IMR-90 (cell line): ENCODE measurements around the gene KIAA0232. TPM values are rescaled to one million over a fixed set of nuclear protein-coding genes. Genes with fewer than 3 reads are reported as not detected.

Experiments used
- ATAC-seq: fragments of 200-7000 bp; cut with Tn5 transposase; 2 replicates; pipeline ENCODE4 v1.9.1; 2020; ENCODE audit warnings: low read depth, mild to moderate bottlenecking, moderate library complexity
- BruUV-seq: library from RNA; stranded (reverse); fragments of 400-500 nt; replicated peaks from 2 replicates; lab custom pipeline; 2021; lab: Mats Ljungman, UMichigan
- CTCF ChIA-PET: fragments of 300-600 bp; formaldehyde crosslinking; extraction: SDS; loops from one replicate; lab custom pipeline; 2021; ENCODE audit warnings: antibody characterized with exemption; lab: Yijun Ruan, JAX
- POLR2A ChIA-PET: fragments of 300-600 bp; sonication (Branson Sonifier 250); formaldehyde crosslinking; loops from one replicate; lab custom pipeline; 2022; ENCODE audit warnings: antibody characterized with exemption; ENCODE audit not compliant: unreplicated experiment; lab: Charles Lee
- DNase-seq: peaks from one replicate; pipeline ENCODE4 v3.0.0; 2013
- H2AFZ ChIP-seq: replicated peaks from 2 replicates; pipeline ENCODE3; 2013; ENCODE audit warnings: low read length, mild to moderate bottlenecking; ENCODE audit not compliant: poor library complexity
- H2AK5ac ChIP-seq: 2 replicates; pipeline ENCODE4 v1.6.1; 2013; ENCODE audit warnings: low read depth, low read length, inconsistent platforms
- H2AK9ac ChIP-seq: replicated peaks from 2 replicates; pipeline ENCODE3; 2013; ENCODE audit warnings: mild to moderate bottlenecking, low read depth, low read length, moderate library complexity; ENCODE audit not compliant: poor library complexity
- H2BK120ac ChIP-seq: 2 replicates; pipeline ENCODE4 v1.6.1; 2013; ENCODE audit warnings: low read depth, low read length, inconsistent platforms
- H2BK15ac ChIP-seq: 3 replicates; pipeline ENCODE4 v1.6.1; 2013; ENCODE audit warnings: low read depth, low read length, inconsistent platforms
- H2BK20ac ChIP-seq: 2 replicates; pipeline ENCODE4 v1.6.1; 2013; ENCODE audit warnings: low read depth, mild to moderate bottlenecking, inconsistent platforms, low read length, moderate library complexity
- H2BK5ac ChIP-seq: 2 replicates; pipeline ENCODE4 v1.6.1; 2013; ENCODE audit warnings: mild to moderate bottlenecking, low read depth, low read length, inconsistent platforms; ENCODE audit not compliant: poor library complexity, severe bottlenecking
- H3K14ac ChIP-seq: replicated peaks from 2 replicates; pipeline ENCODE4 v1.6.1; 2013; ENCODE audit warnings: low read depth, low read length, inconsistent platforms
- H3K18ac ChIP-seq: 2 replicates; pipeline ENCODE4 v1.6.1; 2013; ENCODE audit warnings: low read depth, low read length, control low read depth
- H3K23ac ChIP-seq: 2 replicates; pipeline ENCODE4 v1.6.1; 2013; ENCODE audit warnings: low read depth, low read length, inconsistent platforms
- H3K27ac ChIP-seq: 2 replicates; pipeline ENCODE4 v1.5.1; 2013; ENCODE audit warnings: mild to moderate bottlenecking, control low read depth, low read length; ENCODE audit not compliant: insufficient read depth
- H3K27me3 ChIP-seq: 2 replicates; pipeline ENCODE4 v1.6.1; 2013; ENCODE audit warnings: low read length; ENCODE audit not compliant: control insufficient read depth, insufficient read depth
- H3K36me3 ChIP-seq: 2 replicates; pipeline ENCODE4 v1.6.1; 2013; ENCODE audit warnings: low read length, mixed read lengths; ENCODE audit not compliant: control insufficient read depth, insufficient read depth
- H3K4ac ChIP-seq: 2 replicates; pipeline ENCODE4 v1.6.1; 2013; ENCODE audit warnings: low read depth, low read length, inconsistent platforms
- H3K4me1 ChIP-seq: 2 replicates; pipeline ENCODE4 v1.6.1; 2013; ENCODE audit warnings: low read length, mixed read lengths; ENCODE audit not compliant: control insufficient read depth, insufficient read depth
- H3K4me2 ChIP-seq: 2 replicates; pipeline ENCODE4 v1.6.1; 2013; ENCODE audit warnings: low read depth, mild to moderate bottlenecking, control low read depth, low read length, moderate library complexity
- H3K4me3 ChIP-seq: 2 replicates; pipeline ENCODE4 v1.5.1; 2013; ENCODE audit warnings: low read depth, mild to moderate bottlenecking, control low read depth, low read length, moderate library complexity; ENCODE audit not compliant: insufficient read depth
- H3K56ac ChIP-seq: 2 replicates; pipeline ENCODE4 v1.6.1; 2013; ENCODE audit warnings: low read length, inconsistent platforms; ENCODE audit not compliant: insufficient read depth; ENCODE audit errors: extremely low read depth
- H3K79me1 ChIP-seq, 2 experiments: 2 replicates each; pipeline ENCODE4 v1.6.1; 2013; ENCODE audit warnings: low read length in 2 of 2, inconsistent platforms in 1 of 2, low read depth in 1 of 2
- H3K9ac ChIP-seq: 2 replicates; pipeline ENCODE4 v1.6.1; 2013; ENCODE audit warnings: low read depth, low read length, control low read depth
- H3K9me1 ChIP-seq: 2 replicates; pipeline ENCODE4 v1.6.1; 2013; ENCODE audit warnings: low read length, inconsistent platforms; ENCODE audit not compliant: insufficient read depth
- H3K9me3 ChIP-seq: 2 replicates; pipeline ENCODE4 v1.6.1; 2013; ENCODE audit warnings: low read length; ENCODE audit not compliant: control insufficient read depth, insufficient read depth
- H4K20me1 ChIP-seq: 2 replicates; pipeline ENCODE4 v1.6.1; 2013; ENCODE audit warnings: low read length, inconsistent platforms; ENCODE audit not compliant: insufficient read depth
- H4K5ac ChIP-seq: 2 replicates; pipeline ENCODE4 v1.6.1; 2013; ENCODE audit warnings: mild to moderate bottlenecking, low read depth, low read length, control low read depth
- H4K8ac ChIP-seq, 2 experiments: 2 replicates each; pipeline ENCODE4 v1.6.1; 2013; ENCODE audit warnings: low read depth in 2 of 2, low read length in 2 of 2, control low read depth in 1 of 2, inconsistent platforms in 1 of 2
- H4K91ac ChIP-seq: 2 replicates; pipeline ENCODE4 v1.6.1; 2013; ENCODE audit warnings: low read depth, low read length, inconsistent platforms; ENCODE audit not compliant: insufficient read depth
- BHLHE40 ChIP-seq: fragments of 150-350 bp; IDR thresholded peaks from 2 replicates; pipeline ENCODE4 v1.6.1; 2016; ENCODE audit warnings: mild to moderate bottlenecking, low read depth, low read length
- CEBPB ChIP-seq: IDR thresholded peaks from 2 replicates; pipeline ENCODE4 v1.6.1; 2012; ENCODE audit warnings: low read depth, low read length, improper control_type of control experiment
- CHD1 ChIP-seq: IDR thresholded peaks from 2 replicates; pipeline ENCODE4 v1.6.1; 2012; ENCODE audit warnings: low read depth, low read length, improper control_type of control experiment
- CTCF ChIP-seq: conservative IDR thresholded peaks from 2 replicates; pipeline ENCODE4 v1.5.1; 2012; ENCODE audit warnings: mild to moderate bottlenecking, low read depth, low read length, improper control_type of control experiment
- ELK1 ChIP-seq: fragments of 150-350 bp; IDR thresholded peaks from 2 replicates; pipeline ENCODE4 v1.6.1; 2016; ENCODE audit warnings: low read depth, mild to moderate bottlenecking, low read length, moderate library complexity, borderline replicate concordance
- FOS ChIP-seq: fragments of 150-350 bp; IDR thresholded peaks from 2 replicates; pipeline ENCODE4 v1.6.1; 2016; ENCODE audit warnings: low read depth, low read length
- MAFK ChIP-seq: IDR thresholded peaks from 2 replicates; pipeline ENCODE4 v1.6.1; 2012; ENCODE audit warnings: low read depth, low read length, improper control_type of control experiment
- MXI1 ChIP-seq: IDR thresholded peaks from 2 replicates; pipeline ENCODE4 v1.6.1; 2012; ENCODE audit warnings: low read depth, mild to moderate bottlenecking, low read length, moderate library complexity, borderline replicate concordance
- NFE2L2 ChIP-seq: fragments of 150-350 bp; IDR thresholded peaks from 2 replicates; pipeline ENCODE4 v1.6.1; 2016; ENCODE audit warnings: low read depth, mild to moderate bottlenecking, low read length
- POLR2A ChIP-seq: IDR thresholded peaks from 2 replicates; pipeline ENCODE4 v1.6.1; 2012; ENCODE audit warnings: mild to moderate bottlenecking, low read depth, low read length
- RAD21 ChIP-seq: IDR thresholded peaks from 2 replicates; pipeline ENCODE4 v1.6.1; 2012; ENCODE audit warnings: low read length, improper control_type of control experiment
- RCOR1 ChIP-seq: IDR thresholded peaks from 2 replicates; pipeline ENCODE4 v1.6.1; 2012; ENCODE audit warnings: mild to moderate bottlenecking, low read length, improper control_type of control experiment; ENCODE audit not compliant: insufficient replicate concordance
- RFX5 ChIP-seq: IDR thresholded peaks from 2 replicates; pipeline ENCODE4 v1.8.0; 2012; ENCODE audit warnings: low read depth, mild to moderate bottlenecking, low read length, moderate library complexity
- SMC3 ChIP-seq: fragments of 150-350 bp; IDR thresholded peaks from 2 replicates; pipeline ENCODE4 v1.6.1; 2016; ENCODE audit warnings: low read depth, mild to moderate bottlenecking, antibody characterized with exemption, low read length, moderate library complexity
- USF2 ChIP-seq: fragments of 150-350 bp; IDR thresholded peaks from 2 replicates; pipeline ENCODE4 v1.6.1; 2017; ENCODE audit warnings: mild to moderate bottlenecking, antibody characterized with exemption, low read length, low read depth
- WGBS, 2 experiments: methylation state at CpG; one replicate each; pipeline versions ENCODE4 v1.1.5 to v1.1.7; 2013; ENCODE audit warnings: missing lambda C conversion rate in 2 of 2; ENCODE audit not compliant: insufficient read length in 1 of 2; ENCODE audit errors: extremely low coverage in 2 of 2; 5-methylcytosine and 5-hydroxymethylcytosine counted together
- dilution Hi-C: fragments of 300-500 bp; cut with HindIII; formaldehyde crosslinking; loops from one replicate; pipeline ENCODE4 v1.14.3; 2018; ENCODE audit warnings: low sequenced_read_pairs; ENCODE audit not compliant: unreplicated experiment
- in situ Hi-C: fragments of 300-500 bp; cut with MboI; formaldehyde crosslinking; loops from 3 replicates; pipeline ENCODE4 v1.14.3; 2019; ENCODE audit warnings: low sequenced_read_pairs, inconsistent platforms, mixed read lengths
- intact Hi-C: fragments of 100-400 bp; cut with micrococcal nuclease; formaldehyde crosslinking; loops from 2 replicates; pipeline ENCODE4 v1.10.0; 2022
- polyA plus RNA-seq, 3 experiments: library from polyadenylated mRNA; depleted of rRNA; stranded (reverse); fragments of >200 nt; gene quantifications; 2 replicates each; pipeline ENCODE4 v1.2.3, GENCODE V29; 2012; ENCODE audit warnings: low replicate concordance in 1 of 3
- total RNA-seq: library from RNA; depleted of rRNA; stranded (reverse); fragments of >200 nt; gene quantifications from 2 replicates; pipeline ENCODE4 v1.2.3, GENCODE V29; 2012

The KIAA0232 gene
- total and polyA plus RNA-seq, 2 of the 4 experiments (the other 2 are of a cell fraction) = 6.8 to 19.5 TPM

- TF ChIP-seq FOS (no peak), CEBPB (no peak), MXI1 (no peak), CHD1 (no peak), RAD21 (no peak), BHLHE40 (no peak), RCOR1 (no peak), POLR2A (no peak), RFX5 (no peak), CTCF (no peak), NFE2L2 (no peak), SMC3 (no peak), MAFK (no peak), USF2 (no peak), ELK1 (no peak)
- H3K56ac ChIP-seq = no peak overlapping the region
- no peak overlapping the region for H2BK20ac ChIP-seq
- in situ Hi-C loops = no loop called here
- H3K23ac ChIP-seq = no peak overlapping the region
- peaks cover 12% of the 10 kb centered on the region for H3K36me3 ChIP-seq
- dilution Hi-C loops = no loop called here
- H3K4ac ChIP-seq = no peak overlapping the region
- H3K9me1 ChIP-seq = peaks cover 12% of the 10 kb centered on the region
- peaks cover 2% of the 10 kb centered on the region; the same call in 1 of the 2 replicates for H3K4me1 ChIP-seq
- no peak overlapping the region for H4K5ac ChIP-seq
- no peaks in the 10 kb centered on the region for H3K27me3 ChIP-seq
- CTCF ChIA-PET = interaction anchor here (0.6 kb wide), 1 partner anchor 14 kb away, joined by 3 read pairs; no protein-coding TSS in a partner anchor
- no peak overlapping the region for H2BK15ac ChIP-seq
- H2AK5ac ChIP-seq = no peak overlapping the region
- POLR2A ChIA-PET = no interaction called here
- DNase-seq (no peak), ATAC-seq (no peak)
- no peak overlapping the region for H2AK9ac ChIP-seq
- H2BK5ac ChIP-seq = no peak overlapping the region
- no peak overlapping the region for H3K9ac ChIP-seq
- no peak overlapping the region for H2AFZ ChIP-seq
- no peak overlapping the region for H3K14ac ChIP-seq
- BruUV-seq = no TSS peak
- H3K4me3 ChIP-seq = no peak overlapping the region
- H3K18ac ChIP-seq = no peak overlapping the region
- H4K20me1 ChIP-seq = peaks cover 26% of the 10 kb centered on the region
- H3K79me1 ChIP-seq = peaks cover 31 to 57% of the 10 kb centered on the region in 2 experiments
- no peak overlapping the region for H3K4me2 ChIP-seq
- no peak overlapping the region for H4K91ac ChIP-seq
- H4K8ac ChIP-seq = no peak overlapping the region
- H3K27ac ChIP-seq = no peak overlapping the region
- no CpG with 5 or more reads among the region's 2 CpGs for WGBS, 2 experiments
- no peak overlapping the region for H2BK120ac ChIP-seq
- peaks cover 5% of the 10 kb centered on the region for H3K9me3 ChIP-seq
- intact Hi-C loops = no loop called here
These were observed 69.4 kb downstream of the KIAA0232 start for GRCh38 chr4:6851962-6852361.
